Activated CD4-positive, alpha-beta memory T cell treated with anti-CD3 and anti-CD28 coated beads for 36 hours (primary cell): Measurements from ENCODE around the gene ABCA2. TPM values are rescaled to one million over a fixed set of nuclear protein-coding genes. Genes with fewer than 3 reads are reported as not detected.
A peak's percentile ranks its signal among the peaks of the same experiment; 100 is the strongest.
"Not testable (repeated sequence)": the region's sequence is repeated elsewhere in the genome, so short reads cannot be mapped to it uniquely, and the experiment has no call there.

Source experiments
- CTCF ChIA-PET: fragments of 350-600 bp; sonication (Branson Sonifier 250); formaldehyde crosslinking; loops from one replicate; lab custom pipeline; 2021; ENCODE audit warnings: antibody characterized with exemption, inconsistent platforms; lab: Charles Lee
- POLR2A ChIA-PET: fragments of 350-600 bp; sonication (Branson Sonifier 250); formaldehyde crosslinking; loops from one replicate; lab custom pipeline; 2021; ENCODE audit warnings: antibody characterized with exemption; lab: Charles Lee
- DNase-seq: peaks from one replicate; pipeline ENCODE4 v3.0.0-alpha.2; 2020
- H3K27ac Mint-ChIP-seq: one replicate; pipeline ENCODE4 v1.8.0; 2021; ENCODE audit warnings: mixed read lengths
- H3K27me3 Mint-ChIP-seq: one replicate; pipeline ENCODE4 v1.8.0; 2021; ENCODE audit warnings: mixed read lengths
- H3K36me3 Mint-ChIP-seq: one replicate; pipeline ENCODE4 v1.8.0; 2021; ENCODE audit warnings: mixed read lengths
- H3K4me1 Mint-ChIP-seq: one replicate; pipeline ENCODE4 v1.8.0; 2021; ENCODE audit warnings: low read depth, mixed read lengths
- H3K4me3 Mint-ChIP-seq: one replicate; pipeline ENCODE4 v1.8.0; 2021; ENCODE audit warnings: mild to moderate bottlenecking, mixed read lengths
- H3K9me3 Mint-ChIP-seq: one replicate; pipeline ENCODE4 v1.8.0; 2021; ENCODE audit warnings: mixed read lengths
- intact Hi-C: fragments of 100-400 bp; cut with micrococcal nuclease; formaldehyde crosslinking; loops from one replicate; pipeline ENCODE4 v1.15.1; 2023
- total RNA-seq, 2 experiments: library from RNA; stranded (reverse); gene quantifications; one replicate each; pipeline ENCODE4 v1.2.3, GENCODE V29; 2021

ABCA2 gene
- total RNA-seq, 2 experiments from 2014 or later, result 22.1 to 22.9 TPM

- H3K4me1 Mint-ChIP-seq, result peaks cover 8% of the 10 kb centered on the region
- no peaks in the 10 kb centered on the region for H3K27me3 Mint-ChIP-seq
- POLR2A ChIA-PET, result interaction anchor here (1.0 to 4.3 kb wide), 5 partner anchors 17 to 262 kb away, joined by 3 to 27 read pairs (median 5); partner anchors contain the start of genes MAN1B1 and TUBB4B
- no peaks in the 10 kb centered on the region for H3K36me3 Mint-ChIP-seq
- no peaks in the 10 kb centered on the region for H3K9me3 Mint-ChIP-seq
- no peak overlapping the region for H3K27ac Mint-ChIP-seq
- DNase-seq, result no peak
- CTCF ChIA-PET, result interaction anchor here (0.7 to 10.6 kb wide), 9 partner anchors 14 to 530 kb away, joined by 3 to 208 read pairs (median 10); partner anchors contain the start of genes ABCA2, DPP7, FUT7 and MAN1B1
- peak overlapping the region; percentile 52 for H3K4me3 Mint-ChIP-seq
- intact Hi-C loops, result loop anchor here (2.0 to 5.0 kb wide), 4 partner anchors 17 to 522 kb away; partner anchors contain the start of genes ABCA2, MAN1B1, NOTCH1 and NPDC1
These were observed 41.6 kb upstream of the ABCA2 start for GRCh38 chr9:137069508-137070091.

- peak overlapping the region; percentile 52 for H3K4me3 Mint-ChIP-seq
- no peaks in the 10 kb centered on the region for H3K27me3 Mint-ChIP-seq
- no peaks in the 10 kb centered on the region for H3K9me3 Mint-ChIP-seq
- no peak overlapping the region for H3K27ac Mint-ChIP-seq
- H3K36me3 Mint-ChIP-seq, result no peaks in the 10 kb centered on the region
- no peak for DNase-seq
- ChIA-PET CTCF (interaction anchor here (0.7 to 10.6 kb wide), 27 partner anchors 9 to 291 kb away, joined by 3 to 208 read pairs (median 4); partner anchors contain the start of genes ABCA2, DPP7, FUT7 and LRRC26), POLR2A (interaction anchor here (1.2 to 4.3 kb wide), 4 partner anchors 9 to 172 kb away, joined by 3 to 27 read pairs (median 6); partner anchors contain the start of genes MAN1B1 and TUBB4B)
- intact Hi-C loops, result loop anchor here (2.0 to 5.0 kb wide), 2 partner anchors 22 to 42 kb away; partner anchors contain the start of genes ABCA2 and NPDC1
- peaks cover 8% of the 10 kb centered on the region for H3K4me1 Mint-ChIP-seq
These were observed 40.8 kb upstream of the ABCA2 start for GRCh38 chr9:137068539-137069507.

GRCh38 chr9:137067860-137068538 is 40.0 kb upstream of the ABCA2 start:
- peak overlapping the region; percentile 29 for H3K27ac Mint-ChIP-seq
- intact Hi-C loops, result loop anchor here (2.0 to 5.0 kb wide), 2 partner anchors 21 to 41 kb away; partner anchors contain the start of genes ABCA2 and NPDC1
- peaks cover 8% of the 10 kb centered on the region for H3K4me1 Mint-ChIP-seq
- DNase-seq, result peak; percentile 91
- ChIA-PET CTCF (interaction anchor here (0.7 to 10.6 kb wide), 29 partner anchors 8 to 290 kb away, joined by 3 to 208 read pairs (median 4); partner anchors contain the start of genes ABCA2, FUT7, LRRC26 and MAN1B1), POLR2A (interaction anchor here (1.0 to 4.3 kb wide), 3 partner anchors 10 to 74 kb away, joined by 3 to 27 read pairs (median 3); partner anchors contain the start of gene MAN1B1)
- peak overlapping the region; percentile 4 for H3K4me3 Mint-ChIP-seq
- no peaks in the 10 kb centered on the region for H3K9me3 Mint-ChIP-seq
- H3K27me3 Mint-ChIP-seq, result no peaks in the 10 kb centered on the region
- H3K36me3 Mint-ChIP-seq, result no peaks in the 10 kb centered on the region

- CTCF ChIA-PET, result interaction anchor here (0.7 to 10.6 kb wide), 12 partner anchors 8 to 243 kb away, joined by 3 to 208 read pairs (median 12); partner anchors contain the start of genes ABCA2, FUT7, MAN1B1 and NPDC1
- Mint-ChIP-seq H3K9me3 (no peaks in the 10 kb centered on the region), H3K36me3 (no peaks in the 10 kb centered on the region), H3K27ac (no peak overlapping the region), H3K27me3 (no peaks in the 10 kb centered on the region), H3K4me3 (no peak overlapping the region), H3K4me1 (peaks cover 8% of the 10 kb centered on the region)
- intact Hi-C loops, result loop anchor here (5.0 kb wide), 1 partner anchor 39 kb away; the partner anchor contains the start of gene ABCA2
- POLR2A ChIA-PET, result interaction anchor here (0.6 kb wide), 1 partner anchor 20 kb away, joined by 3 read pairs; no protein-coding TSS in a partner anchor
- no peak for DNase-seq
These were observed 38.2 kb upstream of the ABCA2 start for GRCh38 chr9:137066096-137066861.

GRCh38 chr9:137065336-137065967 is 37.4 kb upstream of the ABCA2 start:
- Mint-ChIP-seq H3K36me3 (no peaks in the 10 kb centered on the region), H3K27me3 (no peaks in the 10 kb centered on the region), H3K27ac (no peak overlapping the region), H3K9me3 (no peaks in the 10 kb centered on the region), H3K4me1 (peaks cover 4% of the 10 kb centered on the region), H3K4me3 (no peak overlapping the region)
- CTCF ChIA-PET, result interaction anchor here (0.8 to 10.6 kb wide), 6 partner anchors 10 to 35 kb away, joined by 3 to 208 read pairs (median 43); partner anchors contain the start of genes ABCA2, FUT7, MAN1B1 and NPDC1
- POLR2A ChIA-PET, result no interaction called here
- intact Hi-C loops, result loop anchor here (5.0 kb wide), 1 partner anchor 38 kb away; the partner anchor contains the start of gene ABCA2
- DNase-seq, result no peak

- intact Hi-C loops, result loop anchor here (5.0 kb wide), 1 partner anchor 38 kb away; the partner anchor contains the start of gene ABCA2
- CTCF ChIA-PET, result interaction anchor here (0.9 to 10.6 kb wide), 13 partner anchors 9 to 287 kb away, joined by 3 to 208 read pairs (median 10); partner anchors contain the start of genes ABCA2, FUT7, MAN1B1 and NPDC1
- Mint-ChIP-seq H3K4me1 (peaks cover 4% of the 10 kb centered on the region), H3K27ac (no peak overlapping the region), H3K4me3 (no peak overlapping the region), H3K27me3 (no peaks in the 10 kb centered on the region), H3K9me3 (no peaks in the 10 kb centered on the region), H3K36me3 (no peaks in the 10 kb centered on the region)
- POLR2A ChIA-PET, result no interaction called here
- DNase-seq, result no peak
These were observed 36.8 kb upstream of the ABCA2 start for GRCh38 chr9:137064880-137065164.

GRCh38 chr9:137064027-137064879 is 36.2 kb upstream of the ABCA2 start:
- Mint-ChIP-seq H3K9me3 (no peaks in the 10 kb centered on the region), H3K4me3 (no peak overlapping the region), H3K36me3 (no peaks in the 10 kb centered on the region), H3K27me3 (no peaks in the 10 kb centered on the region), H3K4me1 (peaks cover 4% of the 10 kb centered on the region), H3K27ac (peak overlapping the region; percentile 44)
- POLR2A ChIA-PET, result no interaction called here
- intact Hi-C loops, result no loop called here
- DNase-seq, result peak; percentile 68
- CTCF ChIA-PET, result interaction anchor here (0.6 to 10.6 kb wide), 22 partner anchors 9 to 286 kb away, joined by 3 to 208 read pairs (median 4); partner anchors contain the start of genes ABCA2, FUT7, MAN1B1 and NPDC1

GRCh38 chr9:137063311-137064026 is 35.4 kb upstream of the ABCA2 start:
- no peaks in the 10 kb centered on the region for H3K27me3 Mint-ChIP-seq
- intact Hi-C loops, result no loop called here
- H3K27ac Mint-ChIP-seq, result no peak overlapping the region
- H3K4me3 Mint-ChIP-seq, result no peak overlapping the region
- H3K9me3 Mint-ChIP-seq, result no peaks in the 10 kb centered on the region
- no peak for DNase-seq
- ChIA-PET CTCF (interaction anchor here (0.6 to 10.6 kb wide), 22 partner anchors 8 to 285 kb away, joined by 3 to 208 read pairs (median 4); partner anchors contain the start of genes ABCA2, FUT7, MAN1B1 and NPDC1), POLR2A (no interaction called here)
- peaks cover 4% of the 10 kb centered on the region for H3K4me1 Mint-ChIP-seq
- no peaks in the 10 kb centered on the region for H3K36me3 Mint-ChIP-seq

- H3K27me3 Mint-ChIP-seq, H3K36me3 Mint-ChIP-seq, DNase-seq, intact Hi-C loops, H3K4me1 Mint-ChIP-seq, POLR2A ChIA-PET, H3K4me3 Mint-ChIP-seq, H3K9me3 Mint-ChIP-seq, H3K27ac Mint-ChIP-seq: not testable (repeated sequence)
- CTCF ChIA-PET, result interaction anchor here (2.4 to 10.6 kb wide), 2 partner anchors 15 to 70 kb away, joined by 5 to 208 read pairs; partner anchors contain the start of genes NPDC1 and PAXX
These were observed 34.8 kb upstream of the ABCA2 start for GRCh38 chr9:137062798-137063197.
